ENCODE measurements around the gene RABGAP1L. TPM values are rescaled to one million over a fixed set of nuclear protein-coding genes. Genes with fewer than 3 reads are reported as not detected.

The RABGAP1L gene
- polyA plus RNA-seq, 3 donors: 35.2 to 75.3 (median 63.3) TPM

DNA sequence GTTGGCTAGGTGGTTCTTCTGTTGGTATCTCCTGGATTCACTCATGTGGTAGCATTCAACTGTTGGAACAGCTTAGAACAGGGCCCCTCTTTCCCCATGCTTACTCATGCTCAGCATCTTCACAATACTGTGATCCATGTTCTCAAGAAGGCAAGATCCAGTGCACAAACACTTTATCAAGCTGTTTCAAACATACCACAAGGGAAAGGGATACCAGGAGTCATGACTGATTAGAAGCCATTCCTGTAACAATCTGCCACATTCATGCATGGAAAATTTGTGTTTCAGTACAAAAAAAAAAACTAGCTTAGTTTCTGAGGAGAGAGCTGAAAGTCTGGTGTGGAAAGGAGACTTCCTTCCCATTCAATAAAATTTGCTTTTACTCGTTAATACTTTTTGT is 670.7 kb downstream of the RABGAP1L start:
- Mint-ChIP-seq H3K36me3 (no peaks in the 10 kb centered on the region), H3K27ac (no peak overlapping the region), H3K27me3 (ENCODE audit: low read depth in 3 of 3) (no peaks in the 10 kb centered on the region), H3K4me1 (peaks cover 3% of the 10 kb centered on the region), H3K9me3 (no peaks in the 10 kb centered on the region), H3K4me3 (no peak overlapping the region)
- H4K20me1 ChIP-seq (ENCODE audit: insufficient read depth, low read length): no peaks in the 10 kb centered on the region
- H2AFZ ChIP-seq (ENCODE audit: insufficient read depth, low read depth, low read length, poor library complexity, severe bottlenecking): no peak overlapping the region
- WGBS (ENCODE audit: insufficient coverage): no CpG with 5 or more reads among the region's 1 CpG
- no peaks in the 10 kb centered on the region for H3K36me3 ChIP-seq (replicated peaks in 1 of 2; ENCODE audit: control insufficient read depth in 1 of 2, insufficient read depth in 2 of 2, low read length in 2 of 2)
- DNase-seq: no peak
- no peaks in the 10 kb centered on the region for H3K4me1 ChIP-seq (ENCODE audit: control insufficient read depth in 1 of 2, insufficient read depth in 2 of 2, low read length in 2 of 2)
- intact Hi-C loops (cut with micrococcal nuclease): no loop called here
- TF ChIP-seq, protein P1, sequence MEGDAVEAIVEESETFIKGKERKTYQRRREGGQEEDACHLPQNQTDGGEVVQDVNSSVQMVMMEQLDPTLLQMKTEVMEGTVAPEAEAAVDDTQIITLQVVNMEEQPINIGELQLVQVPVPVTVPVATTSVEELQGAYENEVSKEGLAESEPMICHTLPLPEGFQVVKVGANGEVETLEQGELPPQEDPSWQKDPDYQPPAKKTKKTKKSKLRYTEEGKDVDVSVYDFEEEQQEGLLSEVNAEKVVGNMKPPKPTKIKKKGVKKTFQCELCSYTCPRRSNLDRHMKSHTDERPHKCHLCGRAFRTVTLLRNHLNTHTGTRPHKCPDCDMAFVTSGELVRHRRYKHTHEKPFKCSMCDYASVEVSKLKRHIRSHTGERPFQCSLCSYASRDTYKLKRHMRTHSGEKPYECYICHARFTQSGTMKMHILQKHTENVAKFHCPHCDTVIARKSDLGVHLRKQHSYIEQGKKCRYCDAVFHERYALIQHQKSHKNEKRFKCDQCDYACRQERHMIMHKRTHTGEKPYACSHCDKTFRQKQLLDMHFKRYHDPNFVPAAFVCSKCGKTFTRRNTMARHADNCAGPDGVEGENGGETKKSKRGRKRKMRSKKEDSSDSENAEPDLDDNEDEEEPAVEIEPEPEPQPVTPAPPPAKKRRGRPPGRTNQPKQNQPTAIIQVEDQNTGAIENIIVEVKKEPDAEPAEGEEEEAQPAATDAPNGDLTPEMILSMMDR (IDR thresholded peaks at IDR 0.05): no peak
- H3K27ac ChIP-seq (ENCODE audit: low read depth in 1 of 2, low read length in 2 of 2): no peak overlapping the region
- H3K4me2 ChIP-seq (replicated peaks; ENCODE audit: extremely low read depth, low read length, poor library complexity, severe bottlenecking): no peak overlapping the region
- H3K79me2 ChIP-seq (ENCODE audit: insufficient read depth, low read length): no peaks in the 10 kb centered on the region
- no peaks in the 10 kb centered on the region for H3K27me3 ChIP-seq (ENCODE audit: control insufficient read depth in 2 of 2, insufficient read depth in 2 of 2, low read length in 2 of 2)
- H3K4me3 ChIP-seq (replicated peaks in 1 of 3; ENCODE audit: low read depth in 2 of 3, low read length in 3 of 3): no peak overlapping the region
- H3K9me3 ChIP-seq (replicated peaks in 1 of 2; ENCODE audit: control insufficient read depth in 1 of 2, insufficient read depth in 1 of 2, low read length in 2 of 2): no peaks in the 10 kb centered on the region
- no peak overlapping the region for H3K9ac ChIP-seq (ENCODE audit: insufficient read depth, low read length, poor library complexity, severe bottlenecking)

DNA sequence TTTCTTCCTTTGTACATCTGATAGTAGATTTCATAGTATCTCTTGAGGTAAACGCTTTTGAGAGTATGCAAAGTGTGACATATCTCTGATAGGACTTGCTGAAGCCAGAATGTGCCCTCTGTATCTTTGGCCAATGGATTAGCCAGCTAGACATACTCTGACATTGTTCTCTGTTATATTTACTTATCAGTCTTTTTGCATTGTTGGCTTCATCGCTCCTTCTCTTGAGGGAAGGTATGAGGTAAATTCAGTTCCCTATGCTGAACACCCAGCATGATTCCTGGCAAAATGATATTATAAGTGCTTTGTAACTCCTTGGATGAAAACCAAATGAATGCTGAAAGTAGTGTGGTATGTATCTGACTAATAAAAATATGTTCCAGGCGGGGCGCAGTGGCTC is 677.2 kb downstream of the RABGAP1L start:
- Mint-ChIP-seq H3K4me1 (peaks cover 3% of the 10 kb centered on the region), H3K27ac (no peak overlapping the region), H3K36me3 (no peaks in the 10 kb centered on the region), H3K4me3 (no peak overlapping the region), H3K9me3 (no peaks in the 10 kb centered on the region), H3K27me3 (ENCODE audit: low read depth in 3 of 3) (no peaks in the 10 kb centered on the region)
- Histone ChIP-seq H3K9me3 (replicated peaks in 1 of 2; ENCODE audit: control insufficient read depth in 1 of 2, insufficient read depth in 1 of 2, low read length in 2 of 2) (no peaks in the 10 kb centered on the region), H3K36me3 (replicated peaks in 1 of 2; ENCODE audit: control insufficient read depth in 1 of 2, insufficient read depth in 2 of 2, low read length in 2 of 2) (no peaks in the 10 kb centered on the region), H3K4me2 (replicated peaks; ENCODE audit: extremely low read depth, low read length, poor library complexity, severe bottlenecking) (no peak overlapping the region), H3K4me1 (ENCODE audit: control insufficient read depth in 1 of 2, insufficient read depth in 2 of 2, low read length in 2 of 2) (no peaks in the 10 kb centered on the region), H3K9ac (ENCODE audit: insufficient read depth, low read length, poor library complexity, severe bottlenecking) (no peak overlapping the region), H3K27ac (ENCODE audit: low read depth in 1 of 2, low read length in 2 of 2) (no peak overlapping the region), H3K4me3 (replicated peaks in 1 of 3; ENCODE audit: low read depth in 2 of 3, low read length in 3 of 3) (no peak overlapping the region), H2AFZ (ENCODE audit: insufficient read depth, low read depth, low read length, poor library complexity, severe bottlenecking) (no peak overlapping the region), H3K27me3 (ENCODE audit: control insufficient read depth in 2 of 2, insufficient read depth in 2 of 2, low read length in 2 of 2) (no peaks in the 10 kb centered on the region), H3K79me2 (ENCODE audit: insufficient read depth, low read length) (no peaks in the 10 kb centered on the region), H4K20me1 (ENCODE audit: insufficient read depth, low read length) (no peaks in the 10 kb centered on the region)
- TF ChIP-seq, protein P1 (IDR thresholded peaks at IDR 0.05): no peak
- WGBS (ENCODE audit: insufficient coverage): no CpG with 5 or more reads among the region's 4 CpGs
- intact Hi-C loops (cut with micrococcal nuclease): no loop called here
- no peak for DNase-seq

Data from CD14-positive monocyte (primary cell).